Measurements from ENCODE around the gene DEPDC5. TPM values are rescaled to one million over a fixed set of nuclear protein-coding genes. Genes with fewer than 3 reads are reported as not detected.

The DEPDC5 gene
- total RNA-seq, 2 donors from 2014 or later, result 31.9 to 43.2 TPM

GRCh38 chr22:31838917-31839316 lies 85.1 kb downstream of the DEPDC5 start:
- H3K4me3 ChIP-seq (ENCODE audit: low read length), result no peak overlapping the region
- no peak overlapping the region for H3K4me3 Mint-ChIP-seq

GRCh38 chr22:31839986-31840385 lies 86.2 kb downstream of the DEPDC5 start:
- Histone ChIP-seq H3K4me1 (ENCODE audit: control insufficient read depth, insufficient read depth, low read length) (no peaks in the 10 kb centered on the region), H3K9me3 (ENCODE audit: control insufficient read depth, low read length) (no peaks in the 10 kb centered on the region), H3K27me3 (ENCODE audit: control insufficient read depth, insufficient read depth, low read length, poor library complexity, severe bottlenecking) (no peaks in the 10 kb centered on the region), H3K9ac (ENCODE audit: extremely low read depth, low read length, poor library complexity, severe bottlenecking) (no peak overlapping the region), H3K27ac (ENCODE audit: low read depth, low read length) (no peak overlapping the region), H3K36me3 (ENCODE audit: control insufficient read depth, insufficient read depth, low read length) (peaks cover 32% of the 10 kb centered on the region), H3K4me3 (ENCODE audit: low read length) (no peak overlapping the region)
- H3K4me3 Mint-ChIP-seq, result no peak overlapping the region
- 100% methylated on average over 1 of the region's 1 CpG; no CpG with 5 or more reads in 1 of the 2 experiments for WGBS, 2 experiments (ENCODE audit: insufficient coverage in 1 of 2, insufficient read length in 1 of 2)
- no peak for TF ChIP-seq CTCF (conservative IDR thresholded peaks at IDR 0.05)
- H3K36me3 Mint-ChIP-seq (ENCODE audit: low read depth), result peaks cover 60% of the 10 kb centered on the region
- no peaks in the 10 kb centered on the region for H3K9me3 Mint-ChIP-seq
- no peaks in the 10 kb centered on the region for H3K27me3 Mint-ChIP-seq (ENCODE audit: insufficient read depth)
- no peak overlapping the region for H3K27ac Mint-ChIP-seq
- DNase-seq, result no peak
- no peaks in the 10 kb centered on the region for H3K4me1 Mint-ChIP-seq

More at GRCh38 chr22:31838917-31839316, 85.1 kb downstream of the DEPDC5 start:
- no peaks in the 10 kb centered on the region for H3K27me3 Mint-ChIP-seq (ENCODE audit: insufficient read depth)
- Histone ChIP-seq H3K27ac (ENCODE audit: low read depth, low read length) (no peak overlapping the region), H3K9ac (ENCODE audit: extremely low read depth, low read length, poor library complexity, severe bottlenecking) (no peak overlapping the region), H3K27me3 (ENCODE audit: control insufficient read depth, insufficient read depth, low read length, poor library complexity, severe bottlenecking) (no peaks in the 10 kb centered on the region), H3K9me3 (ENCODE audit: control insufficient read depth, low read length) (no peaks in the 10 kb centered on the region), H3K36me3 (ENCODE audit: control insufficient read depth, insufficient read depth, low read length) (peaks cover 31% of the 10 kb centered on the region), H3K4me1 (ENCODE audit: control insufficient read depth, insufficient read depth, low read length) (no peaks in the 10 kb centered on the region)
- no peaks in the 10 kb centered on the region for H3K4me1 Mint-ChIP-seq
- DNase-seq, result no peak
- peaks cover 52% of the 10 kb centered on the region for H3K36me3 Mint-ChIP-seq (ENCODE audit: low read depth)
- 67 to 75% methylated on average over 1 of the region's 3 CpGs for WGBS, 2 experiments (ENCODE audit: insufficient coverage in 1 of 2, insufficient read length in 1 of 2)
- no peak for TF ChIP-seq CTCF (conservative IDR thresholded peaks at IDR 0.05)
- no peak overlapping the region for H3K27ac Mint-ChIP-seq
- H3K9me3 Mint-ChIP-seq, result no peaks in the 10 kb centered on the region

DNA sequence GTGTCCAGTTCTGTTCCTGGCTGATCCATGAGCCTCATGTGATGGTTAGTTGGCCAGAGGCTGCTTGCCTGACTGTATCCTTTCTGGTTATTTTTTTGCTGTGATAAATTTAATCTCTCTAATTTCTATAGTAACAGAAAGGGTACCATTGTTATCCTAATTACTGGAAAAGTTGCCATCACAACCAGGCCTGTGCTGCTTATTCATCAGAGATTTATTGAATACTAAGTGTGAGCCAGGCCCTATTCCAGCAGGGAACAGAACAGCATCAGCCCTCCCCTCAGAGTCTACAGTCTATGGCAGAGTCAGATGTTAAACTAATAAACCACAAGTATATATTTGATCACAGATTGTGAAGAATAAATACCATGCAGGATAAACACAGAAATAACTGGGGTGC lies 86.8 kb downstream of the DEPDC5 start:
- no peaks in the 10 kb centered on the region for H3K9me3 ChIP-seq (ENCODE audit: control insufficient read depth, low read length)
- H3K9ac ChIP-seq (ENCODE audit: extremely low read depth, low read length, poor library complexity, severe bottlenecking), result no peak overlapping the region
- no peak for TF ChIP-seq CTCF (conservative IDR thresholded peaks at IDR 0.05)
- peaks cover 37% of the 10 kb centered on the region for H3K36me3 ChIP-seq (ENCODE audit: control insufficient read depth, insufficient read depth, low read length)
- no peak overlapping the region for H3K27ac ChIP-seq (ENCODE audit: low read depth, low read length)
- no peaks in the 10 kb centered on the region for H3K4me1 ChIP-seq (ENCODE audit: control insufficient read depth, insufficient read depth, low read length)
- Mint-ChIP-seq H3K27ac (no peak overlapping the region), H3K4me3 (no peak overlapping the region), H3K9me3 (no peaks in the 10 kb centered on the region), H3K27me3 (ENCODE audit: insufficient read depth) (no peaks in the 10 kb centered on the region), H3K36me3 (ENCODE audit: low read depth) (peaks cover 65% of the 10 kb centered on the region), H3K4me1 (no peaks in the 10 kb centered on the region)
- no peak for DNase-seq
- H3K27me3 ChIP-seq (ENCODE audit: control insufficient read depth, insufficient read depth, low read length, poor library complexity, severe bottlenecking), result no peaks in the 10 kb centered on the region
- H3K4me3 ChIP-seq (ENCODE audit: low read length), result no peak overlapping the region
